WTC11 (cell line): ENCODE results near the gene TMEM79. TPM values are rescaled to one million over a fixed set of nuclear protein-coding genes. Genes with fewer than 3 reads are reported as not detected.

Source experiments
- ATAC-seq: fragments of 200-7000 bp; cut with Tn5 transposase; 2 replicates; pipeline ENCODE4 v1.10.0; 2021; ENCODE audit warnings: mild to moderate bottlenecking, moderate library complexity
- CTCF ChIA-PET: fragments of 300-600 bp; sonication (Branson Sonifier 250); formaldehyde crosslinking; loops from one replicate; lab custom pipeline; 2021; ENCODE audit warnings: antibody characterized with exemption; lab: Charles Lee
- POLR2A ChIA-PET: fragments of 350-600 bp; sonication (Branson Sonifier 250); formaldehyde crosslinking; loops from one replicate; lab custom pipeline; 2021; ENCODE audit warnings: antibody characterized with exemption; lab: Charles Lee
- DNase-seq: peaks from one replicate; pipeline ENCODE4 v3.0.0; 2021; ENCODE audit warnings: low spot score
- H3K27ac Mint-ChIP-seq: 2 replicates; pipeline ENCODE4 v1.8.0; 2021; ENCODE audit warnings: mixed read lengths
- H3K27me3 Mint-ChIP-seq: 2 replicates; pipeline ENCODE4 v1.8.0; 2021; ENCODE audit warnings: low read depth, mild to moderate bottlenecking, moderate library complexity, mixed read lengths
- H3K36me3 Mint-ChIP-seq: 2 replicates; pipeline ENCODE4 v1.8.0; 2021; ENCODE audit warnings: mixed read lengths
- H3K4me1 Mint-ChIP-seq: 2 replicates; pipeline ENCODE4 v1.8.0; 2022; ENCODE audit warnings: mixed read lengths
- H3K4me3 Mint-ChIP-seq: 2 replicates; pipeline ENCODE4 v1.8.0; 2021; ENCODE audit warnings: mild to moderate bottlenecking, moderate library complexity, mixed read lengths
- H3K9me3 Mint-ChIP-seq: 2 replicates; pipeline ENCODE4 v1.8.0; 2021; ENCODE audit warnings: mixed read lengths
- AFF4 ChIP-seq: sonication (generic); formaldehyde crosslinking; IDR thresholded peaks from 2 replicates; pipeline ENCODE4 v1.8.1; 2023; ENCODE audit warnings: mild to moderate bottlenecking, missing genetic modification reagents, borderline replicate concordance
- ATF3 ChIP-seq: sonication (generic); formaldehyde crosslinking; conservative IDR thresholded peaks from 2 replicates; pipeline ENCODE4 v1.8.1; 2022; ENCODE audit warnings: mild to moderate bottlenecking, missing genetic modification reagents
- CTCF ChIP-seq: fragments of 200-600 bp; IDR thresholded peaks from 2 replicates; pipeline ENCODE4 v1.8.0; 2022; ENCODE audit warnings: antibody characterized with exemption
- FOXP1 ChIP-seq: sonication (generic); formaldehyde crosslinking; IDR thresholded peaks from 2 replicates; pipeline ENCODE4 v1.8.0; 2022; ENCODE audit warnings: missing genetic modification reagents, mild to moderate bottlenecking, moderate library complexity, borderline replicate concordance
- GABPB1 ChIP-seq: sonication (generic); formaldehyde crosslinking; IDR thresholded peaks from 2 replicates; pipeline ENCODE4 v1.8.1; 2023; ENCODE audit warnings: mild to moderate bottlenecking, missing genetic modification reagents
- MXD4 ChIP-seq: fragments of 250-450 bp; sonication (Bioruptor Pico); IDR thresholded peaks from 2 replicates; pipeline ENCODE4 v1.8.0; 2021; ENCODE audit warnings: mild to moderate bottlenecking, moderate library complexity, borderline replicate concordance
- NFYB ChIP-seq: sonication (generic); formaldehyde crosslinking; conservative IDR thresholded peaks from 2 replicates; pipeline ENCODE4 v1.8.0; 2022; ENCODE audit warnings: low read depth, missing genetic modification reagents
- PRDM15 ChIP-seq: sonication (generic); formaldehyde crosslinking; IDR thresholded peaks from 2 replicates; pipeline ENCODE4 v1.8.0; 2022; ENCODE audit warnings: missing genetic modification reagents
- SMAD3 ChIP-seq: sonication (generic); formaldehyde crosslinking; IDR thresholded peaks from 2 replicates; pipeline ENCODE4 v1.8.0; 2022; ENCODE audit warnings: missing genetic modification reagents, mild to moderate bottlenecking, borderline replicate concordance
- STAT6 ChIP-seq: sonication (generic); formaldehyde crosslinking; conservative IDR thresholded peaks from 2 replicates; pipeline ENCODE4 v1.8.1; 2023; ENCODE audit warnings: mild to moderate bottlenecking, low read depth, missing genetic modification reagents, moderate library complexity
- TP53 ChIP-seq: sonication (generic); formaldehyde crosslinking; IDR thresholded peaks from 2 replicates; pipeline ENCODE4 v1.8.1; 2023; ENCODE audit warnings: mild to moderate bottlenecking, missing genetic modification reagents
- USF2 ChIP-seq: sonication (generic); formaldehyde crosslinking; IDR thresholded peaks from 2 replicates; pipeline ENCODE4 v1.8.1; 2023; ENCODE audit warnings: mild to moderate bottlenecking, missing genetic modification reagents, moderate library complexity
- ZBTB21 ChIP-seq: sonication (generic); formaldehyde crosslinking; IDR thresholded peaks from 2 replicates; pipeline ENCODE4 v1.8.1; 2023; ENCODE audit warnings: mild to moderate bottlenecking, missing genetic modification reagents, borderline replicate concordance
- ZNF121 ChIP-seq: sonication (generic); formaldehyde crosslinking; IDR thresholded peaks from 2 replicates; pipeline ENCODE4 v1.8.0; 2023; ENCODE audit warnings: missing genetic modification reagents
- ZNF396 ChIP-seq: fragments of 250-450 bp; sonication (Bioruptor Pico); IDR thresholded peaks from 2 replicates; pipeline ENCODE4 v1.8.0; 2021; ENCODE audit warnings: mild to moderate bottlenecking, moderate library complexity, borderline replicate concordance
- ZNF512 ChIP-seq: sonication (generic); formaldehyde crosslinking; IDR thresholded peaks from 2 replicates; pipeline ENCODE4 v1.8.1; 2022; ENCODE audit warnings: missing genetic modification reagents, borderline replicate concordance
- ZSCAN18 ChIP-seq: fragments of 250-450 bp; sonication (Bioruptor Pico); IDR thresholded peaks from 2 replicates; pipeline ENCODE4 v2.1.2; 2022; ENCODE audit warnings: mild to moderate bottlenecking, moderate library complexity
- total RNA-seq: library from RNA; stranded (reverse); gene quantifications from 3 replicates; pipeline ENCODE4 v1.2.3, GENCODE V29; 2021

Gene TMEM79
- total RNA-seq, 1 experiment from 2014 or later, result 2.2 TPM

GRCh38 chr1:156247460-156248322, 36.4 kb upstream of the TMEM79 start, which contains the start of gene PAQR6 (continued):
- TF ChIP-seq PRDM15 (CRISPR knock-in tag) (no peak), NFYB (CRISPR knock-in tag) (no peak), ZNF512 (CRISPR knock-in tag) (no peak), SMAD3 (no peak), TP53 (CRISPR knock-in tag) (no peak), GABPB1 (CRISPR knock-in tag) (no peak), ZSCAN18 (CRISPR knock-in tag) (no peak), ZNF396 (CRISPR knock-in tag) (no peak), FOXP1 (CRISPR knock-in tag) (no peak), CTCF (no peak), AFF4 (CRISPR knock-in tag) (no peak)

- ChIA-PET CTCF (interaction anchor here (0.5 to 5.1 kb wide), 13 partner anchors 11 to 232 kb away, joined by 3 to 84 read pairs (median 3); no protein-coding TSS in a partner anchor), POLR2A (interaction anchor here (0.6 to 1.1 kb wide), 2 partner anchors 271 to 981 kb away, joined by 3 read pairs; no protein-coding TSS in a partner anchor)
- DNase-seq (no peak), ATAC-seq (no peak)
- Mint-ChIP-seq H3K9me3 (no peaks in the 10 kb centered on the region), H3K4me3 (no peak overlapping the region), H3K4me1 (peaks cover 22% of the 10 kb centered on the region), H3K27me3 (peaks cover 4% of the 10 kb centered on the region), H3K27ac (0 out of 2 replicates have a peak overlapping the region, but pooled peaks have one; percentile 49), H3K36me3 (peaks cover 36% of the 10 kb centered on the region)
- TF ChIP-seq MXD4 (CRISPR knock-in tag) (no peak), STAT6 (CRISPR knock-in tag) (no peak), ZNF121 (CRISPR knock-in tag) (no peak), USF2 (CRISPR knock-in tag) (no peak), ZBTB21 (no peak), FOXP1 (CRISPR knock-in tag) (no peak), ATF3 (no peak), GABPB1 (CRISPR knock-in tag) (no peak)
These were observed 35.8 kb upstream of the TMEM79 start for GRCh38 chr1:156248323-156248683.
